MCF 10A (cell line): ENCODE measurements around the gene STAC3. TPM values are rescaled to one million over a fixed set of nuclear protein-coding genes. Genes with fewer than 3 reads are reported as not detected.

Source experiments
- BruUV-seq: library from RNA; stranded (reverse); fragments of 400-500 nt; replicated peaks from 2 replicates; lab custom pipeline; 2021; lab: Mats Ljungman, UMichigan
- CTCF ChIA-PET: fragments of 300-600 bp; sonication (Branson Sonifier 250); formaldehyde crosslinking; extraction: SDS; loops from one replicate; lab custom pipeline; 2021; ENCODE audit warnings: antibody characterized with exemption, inconsistent platforms; lab: Yijun Ruan, JAX
- POLR2A ChIA-PET: fragments of 300-600, 350-650 bp; sonication (Branson Sonifier 250); formaldehyde crosslinking; extraction: SDS; loops from one replicate; lab custom pipeline; 2020; ENCODE audit warnings: antibody characterized with exemption, inconsistent platforms; lab: Yijun Ruan, JAX
- DNase-seq: peaks from one replicate; pipeline ENCODE4 v3.0.0-alpha.2; 2018; ENCODE audit not compliant: unreplicated experiment
- H3K27ac Mint-ChIP-seq: one replicate; pipeline ENCODE4 v1.8.0; 2022; ENCODE audit warnings: mild to moderate bottlenecking, low read depth, mixed read lengths; ENCODE audit not compliant: unreplicated experiment
- H3K27me3 Mint-ChIP-seq: one replicate; pipeline ENCODE4 v1.8.0; 2022; ENCODE audit warnings: mixed read lengths; ENCODE audit not compliant: insufficient read depth, unreplicated experiment
- H3K36me3 Mint-ChIP-seq: one replicate; pipeline ENCODE4 v1.8.0; 2022; ENCODE audit warnings: mild to moderate bottlenecking, moderate library complexity, mixed read lengths; ENCODE audit not compliant: insufficient read depth, unreplicated experiment
- H3K4me1 Mint-ChIP-seq: one replicate; pipeline ENCODE4 v1.8.0; 2022; ENCODE audit warnings: mixed read lengths; ENCODE audit not compliant: insufficient read depth, unreplicated experiment
- H3K4me3 Mint-ChIP-seq: one replicate; pipeline ENCODE4 v1.8.0; 2022; ENCODE audit warnings: mild to moderate bottlenecking, moderate library complexity, mixed read lengths; ENCODE audit not compliant: unreplicated experiment
- H3K9me3 Mint-ChIP-seq: one replicate; pipeline ENCODE4 v1.8.0; 2022; ENCODE audit warnings: mixed read lengths; ENCODE audit not compliant: unreplicated experiment
- CTCF ChIP-seq: fragments of 200-600 bp; IDR thresholded peaks from one replicate; pipeline ENCODE4 v1.8.0; 2022; ENCODE audit warnings: antibody characterized with exemption, mild to moderate bottlenecking; ENCODE audit not compliant: unreplicated experiment
- intact Hi-C: fragments of 100-400 bp; cut with micrococcal nuclease; formaldehyde crosslinking; loops from 2 replicates; pipeline ENCODE4 v1.14.1; 2022
- total RNA-seq: library from RNA; stranded (reverse); gene quantifications from 2 replicates; pipeline ENCODE4 v1.2.3, GENCODE V29; 2022

Gene STAC3
- total RNA-seq, 1 experiment from 2014 or later: 2.8 TPM

DNA sequence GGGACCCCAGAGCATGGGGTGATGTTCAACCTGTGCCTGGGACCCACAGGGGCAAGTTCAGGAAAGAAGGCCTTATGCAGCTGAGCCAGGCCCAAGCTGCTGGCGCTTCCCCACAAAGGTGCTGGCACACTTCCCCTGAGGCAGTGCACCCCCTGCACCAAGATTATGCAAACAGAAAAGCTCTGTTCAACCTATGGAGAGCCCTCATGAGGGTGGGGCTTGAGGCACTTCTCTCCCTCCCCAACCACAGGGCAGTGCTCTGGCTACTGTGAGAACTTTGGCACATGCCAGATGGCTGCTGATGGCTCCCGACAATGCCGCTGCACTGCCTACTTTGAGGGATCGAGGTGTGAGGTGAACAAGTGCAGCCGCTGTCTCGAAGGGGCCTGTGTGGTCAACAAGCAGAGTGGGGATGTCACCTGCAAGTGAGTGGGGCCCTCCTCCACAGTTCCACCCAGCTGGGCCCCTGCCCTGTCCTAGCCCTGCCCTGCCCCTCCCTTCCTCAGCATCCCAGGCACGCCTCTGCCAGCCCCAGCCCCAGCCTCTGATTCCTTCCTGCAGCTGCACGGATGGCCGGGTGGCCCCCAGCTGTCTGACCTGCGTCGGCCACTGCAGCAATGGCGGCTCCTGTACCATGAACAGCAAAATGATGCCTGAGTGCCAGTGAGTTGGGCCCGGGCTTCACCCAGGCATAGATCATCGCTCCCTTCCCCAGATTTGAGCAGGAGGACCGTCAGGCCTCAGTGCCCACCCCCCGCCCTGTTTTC lies 39.9 kb downstream of the STAC3 start:
- DNase-seq: no peak
- ChIA-PET CTCF (interaction anchor here (9.4 kb wide), 1 partner anchor 30 kb away, joined by 188 read pairs; a partner anchor contains a TSS), POLR2A (no interaction called here)
- Mint-ChIP-seq H3K27ac (no peak overlapping the region), H3K4me3 (no peak overlapping the region), H3K36me3 (peaks cover 13% of the 10 kb centered on the region), H3K9me3 (no peaks in the 10 kb centered on the region), H3K4me1 (peaks cover 10% of the 10 kb centered on the region), H3K27me3 (peaks cover 20% of the 10 kb centered on the region)
- TF ChIP-seq CTCF: no peak
- intact Hi-C loops: no loop called here
- BruUV-seq: no TSS peak

DNA sequence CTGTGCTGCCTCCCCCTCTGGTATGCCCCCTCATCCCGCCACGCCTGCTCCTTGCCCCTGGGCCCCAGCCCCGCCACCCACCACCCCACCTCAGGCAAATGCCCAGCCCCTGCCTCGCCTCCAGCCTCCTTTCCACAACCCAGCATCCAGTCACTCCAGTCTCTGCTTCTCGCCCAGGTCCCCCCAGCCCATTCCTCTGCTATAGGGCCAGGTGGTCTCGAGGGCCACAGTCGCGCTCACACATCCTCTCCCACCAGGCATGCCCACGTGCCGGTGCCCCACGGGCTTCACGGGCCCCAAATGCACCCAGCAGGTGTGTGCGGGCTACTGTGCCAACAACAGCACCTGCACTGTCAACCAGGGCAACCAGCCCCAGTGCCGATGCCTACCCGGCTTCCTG lies 40.5 kb downstream of the STAC3 start:
- peaks cover 13% of the 10 kb centered on the region for H3K36me3 Mint-ChIP-seq
- intact Hi-C loops: no loop called here
- H3K4me3 Mint-ChIP-seq: no peak overlapping the region
- H3K27ac Mint-ChIP-seq: no peak overlapping the region
- DNase-seq: no peak
- CTCF ChIA-PET: interaction anchor here (9.4 kb wide), 1 partner anchor 31 kb away, joined by 188 read pairs; a partner anchor contains a TSS
- TF ChIP-seq CTCF: no peak
- BruUV-seq: no TSS peak
- peaks cover 13% of the 10 kb centered on the region for H3K27me3 Mint-ChIP-seq
- no peaks in the 10 kb centered on the region for H3K9me3 Mint-ChIP-seq
- POLR2A ChIA-PET: no interaction called here
- peaks cover 4% of the 10 kb centered on the region for H3K4me1 Mint-ChIP-seq

DNA sequence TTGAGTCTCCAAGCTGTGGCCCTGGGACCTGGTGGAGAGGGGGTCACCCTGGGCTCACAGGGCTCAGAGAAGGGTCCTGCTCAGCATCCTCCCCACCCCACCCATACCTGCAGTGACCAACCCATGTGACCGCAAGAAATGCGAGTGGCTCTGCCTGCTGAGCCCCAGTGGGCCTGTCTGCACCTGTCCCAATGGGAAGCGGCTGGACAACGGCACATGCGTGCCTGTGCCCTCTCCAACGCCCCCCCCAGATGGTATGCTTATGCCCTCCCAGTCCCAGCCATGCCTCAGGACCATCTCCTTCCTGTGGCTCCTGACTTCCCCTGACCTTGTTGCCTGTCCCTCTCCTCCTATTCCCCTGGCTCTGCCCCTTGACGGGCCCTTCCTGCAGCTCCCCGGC lies 41.1 kb downstream of the STAC3 start:
- ChIA-PET POLR2A (interaction anchor here (0.6 kb wide), 1 partner anchor 33 kb away, joined by 3 read pairs; no protein-coding TSS in a partner anchor), CTCF (interaction anchor here (9.4 kb wide), 1 partner anchor 31 kb away, joined by 188 read pairs; a partner anchor contains a TSS)
- DNase-seq: no peak
- Mint-ChIP-seq H3K27ac (no peak overlapping the region), H3K4me3 (no peak overlapping the region), H3K9me3 (no peaks in the 10 kb centered on the region), H3K27me3 (peaks cover 8% of the 10 kb centered on the region), H3K4me1 (no peaks in the 10 kb centered on the region), H3K36me3 (peaks cover 13% of the 10 kb centered on the region)
- no TSS peak for BruUV-seq
- intact Hi-C loops: no loop called here
- TF ChIP-seq CTCF: no peak

- Mint-ChIP-seq H3K9me3 (no peaks in the 10 kb centered on the region), H3K27me3 (no peaks in the 10 kb centered on the region), H3K4me1 (no peaks in the 10 kb centered on the region), H3K27ac (no peak overlapping the region), H3K4me3 (no peak overlapping the region), H3K36me3 (peaks cover 19% of the 10 kb centered on the region)
- BruUV-seq: no TSS peak
- DNase-seq: no peak
- CTCF ChIA-PET: interaction anchor here (1.2 to 9.4 kb wide), 2 partner anchors 25 to 33 kb away, joined by 4 to 188 read pairs; a partner anchor contains a TSS
- POLR2A ChIA-PET: no interaction called here
- intact Hi-C loops: no loop called here
- no peak for TF ChIP-seq CTCF
Measured at GRCh38 chr12:57208631-57209282, 42.2 kb downstream of the STAC3 start.
